RPMI7951 (cell line): ENCODE data around the gene KIF18B. TPM values are rescaled to one million over a fixed set of nuclear protein-coding genes. Genes with fewer than 3 reads are reported as not detected.

Experiments
- DNase-seq: peaks from one replicate; pipeline ENCODE4 v3.0.0-alpha.2; 2012; ENCODE audit warnings: low read depth
- total RNA-seq: library from RNA; depleted of rRNA; stranded (reverse); fragments of >200 nt; shearing (Covaris generic); gene quantifications from 2 replicates; pipeline ENCODE4 v1.2.3, GENCODE V29; 2014

The KIF18B gene
- total RNA-seq, 1 experiment from 2014 or later = 7.2 TPM

GRCh38 chr17:44905006-44906000 is 42.3 kb downstream of the KIF18B start:
- DNase-seq = no peak

- no peak for DNase-seq
These were observed 43.3 kb downstream of the KIF18B start for GRCh38 chr17:44904001-44904984.

DNA sequence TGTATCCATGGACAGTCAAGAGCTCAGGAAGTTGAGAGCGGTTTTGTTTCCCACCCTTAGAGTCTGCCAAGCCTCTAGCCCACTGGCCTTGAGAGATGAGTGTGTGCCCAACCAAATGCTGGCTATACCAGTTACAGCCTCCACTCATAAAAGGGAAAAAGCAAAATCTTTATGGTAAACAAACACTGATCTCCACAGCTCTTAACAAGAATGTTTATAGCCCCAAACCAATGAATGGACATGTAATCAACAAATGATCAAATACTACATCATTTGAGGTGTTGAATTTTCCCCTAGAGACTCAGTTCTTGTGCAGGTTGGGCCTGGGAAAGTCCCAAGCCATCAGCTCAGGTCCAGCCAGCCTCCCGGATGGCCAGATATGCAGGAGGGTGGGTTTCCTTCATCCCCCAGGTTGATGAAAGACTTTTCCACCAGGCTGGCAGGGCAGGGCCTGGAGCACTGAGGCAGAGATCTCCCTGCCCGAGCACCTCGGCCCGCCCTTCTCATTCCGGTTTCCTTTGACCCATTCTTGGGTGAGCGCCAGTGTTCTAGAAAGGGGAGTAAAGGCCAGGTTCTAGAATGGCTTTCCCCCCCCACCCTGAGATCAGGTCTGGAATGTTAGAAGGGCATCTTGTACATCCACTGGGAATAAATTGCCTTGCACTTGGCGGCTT is 44.4 kb downstream of the KIF18B start:
- no peak for DNase-seq

DNA sequence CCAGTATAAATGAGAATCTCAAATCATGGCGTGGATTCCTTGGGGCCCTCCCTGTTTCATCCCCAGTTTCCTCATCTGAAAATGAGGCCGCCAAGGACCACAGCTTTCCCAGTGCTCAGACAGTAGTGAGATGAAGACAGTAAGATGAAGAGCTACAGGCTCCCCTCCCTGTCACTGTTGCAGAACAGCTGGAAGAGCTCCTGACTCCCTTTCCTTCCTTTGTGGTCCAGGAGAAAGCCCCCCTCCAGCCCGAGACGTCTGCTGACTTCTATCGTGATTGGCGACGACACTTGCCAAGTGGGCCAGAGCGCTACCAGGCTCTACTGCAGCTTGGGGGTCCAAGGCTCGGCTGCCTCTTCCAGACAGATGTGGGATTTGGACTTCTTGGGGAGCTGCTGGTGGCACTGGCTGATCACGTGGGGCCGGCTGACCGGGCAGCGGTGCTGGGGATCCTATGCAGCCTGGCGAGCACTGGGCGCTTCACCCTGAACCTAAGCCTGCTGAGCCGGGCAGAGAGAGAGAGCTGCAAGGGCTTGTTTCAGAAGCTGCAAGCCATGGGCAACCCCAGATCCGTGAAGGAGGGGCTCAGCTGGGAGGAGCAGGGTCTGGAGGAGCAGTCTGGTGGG is 45.3 kb downstream of the KIF18B start:
- DNase-seq = no peak

- DNase-seq = peak; percentile 90
These were observed 46.1 kb downstream of the KIF18B start for GRCh38 chr17:44901411-44901921.

GRCh38 chr17:44900894-44901293 is 46.7 kb downstream of the KIF18B start:
- peak; percentile 90 for DNase-seq

DNA sequence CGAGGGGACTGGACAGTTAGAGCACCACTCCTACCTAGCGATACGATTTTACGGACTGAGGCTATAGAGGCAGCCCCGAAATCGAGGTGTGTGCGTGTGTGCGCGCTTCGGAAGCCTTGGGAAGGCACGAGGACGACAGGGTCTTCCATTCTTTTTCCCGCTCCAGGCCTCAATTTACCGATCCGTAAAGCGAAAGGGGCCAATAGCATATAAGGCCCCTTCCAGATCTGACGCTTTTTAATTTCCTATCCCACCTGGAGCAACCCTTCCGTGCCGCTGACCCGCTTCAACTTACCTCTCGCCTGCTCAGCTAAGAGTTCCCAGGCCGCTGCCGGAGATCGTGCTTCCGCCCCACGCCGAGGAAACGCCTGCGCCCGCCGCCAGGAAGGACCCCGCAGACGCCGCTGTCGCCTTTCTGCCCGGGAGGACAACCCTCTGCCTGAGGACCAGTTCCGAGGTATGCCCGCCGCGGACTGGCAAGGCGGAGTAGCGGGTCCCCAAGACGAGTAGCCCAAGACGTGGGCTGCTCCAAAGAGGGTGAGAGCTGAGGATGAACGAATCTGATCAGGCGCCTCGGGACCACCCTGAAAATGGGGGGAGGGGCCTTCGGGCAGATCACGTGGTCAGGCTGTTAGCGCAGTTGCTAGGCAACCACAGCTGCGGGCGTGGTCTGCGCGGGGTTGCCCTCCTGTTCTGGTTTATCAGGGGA is 48.3 kb downstream of the KIF18B start, which contains the start of gene EFTUD2:
EFTUD2 (minus strand) TSS at position 372 of the 709 bp plus-strand sequence. CDS start 4,924 bp downstream, outside the sequence.
- DNase-seq = peak; percentile 82

- peak; percentile 57 for DNase-seq
These were observed 48.9 kb downstream of the KIF18B start for GRCh38 chr17:44898768-44899073.

GRCh38 chr17:44894642-44895041 is 52.9 kb downstream of the KIF18B start:
- DNase-seq = no peak

- no peak for DNase-seq
These were observed 55.3 kb downstream of the KIF18B start for GRCh38 chr17:44892250-44892649.

DNA sequence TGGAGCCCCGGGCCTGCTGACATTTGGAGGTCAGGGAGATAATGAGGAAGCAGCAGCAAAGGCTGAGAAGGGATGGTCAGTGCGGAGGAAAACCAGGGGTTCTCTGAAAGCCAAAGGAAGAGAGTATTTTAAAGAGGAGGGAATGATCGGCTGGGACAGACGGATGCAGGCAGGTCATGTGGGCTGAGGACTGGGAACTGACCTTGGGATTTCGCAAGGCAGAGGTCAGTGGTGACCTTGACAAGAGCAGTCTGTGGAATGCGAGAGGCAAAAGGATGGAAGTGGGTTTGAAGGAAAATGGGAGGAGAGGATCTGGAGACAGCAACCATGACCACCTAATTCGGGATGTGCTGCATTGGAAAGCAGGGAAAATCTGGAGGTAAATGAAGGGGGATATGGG is 58.6 kb downstream of the KIF18B start:
- no peak for DNase-seq

GRCh38 chr17:44887971-44888954 is 59.3 kb downstream of the KIF18B start:
- DNase-seq = no peak

GRCh38 chr17:44887016-44887415 is 60.6 kb downstream of the KIF18B start:
- DNase-seq = no peak

DNA sequence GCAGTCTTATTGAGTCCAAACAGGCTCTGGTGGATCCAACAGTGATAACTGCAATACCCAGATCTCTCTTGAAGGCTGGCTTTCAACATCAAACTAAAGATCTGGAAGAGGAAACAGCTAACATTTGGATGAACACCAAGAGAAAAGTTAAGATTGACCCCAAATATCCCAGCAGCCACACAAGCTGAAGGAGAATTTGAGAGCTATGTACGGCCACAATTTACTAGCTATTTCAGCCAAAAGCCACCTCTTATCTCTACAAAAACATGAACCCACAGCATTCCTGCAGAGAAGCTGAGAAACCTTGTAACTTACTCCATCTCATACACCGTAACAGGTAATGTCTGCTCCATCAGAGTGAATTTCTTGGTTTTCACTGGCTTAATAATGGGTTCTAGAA is 62.6 kb downstream of the KIF18B start:
- no peak for DNase-seq

DNA sequence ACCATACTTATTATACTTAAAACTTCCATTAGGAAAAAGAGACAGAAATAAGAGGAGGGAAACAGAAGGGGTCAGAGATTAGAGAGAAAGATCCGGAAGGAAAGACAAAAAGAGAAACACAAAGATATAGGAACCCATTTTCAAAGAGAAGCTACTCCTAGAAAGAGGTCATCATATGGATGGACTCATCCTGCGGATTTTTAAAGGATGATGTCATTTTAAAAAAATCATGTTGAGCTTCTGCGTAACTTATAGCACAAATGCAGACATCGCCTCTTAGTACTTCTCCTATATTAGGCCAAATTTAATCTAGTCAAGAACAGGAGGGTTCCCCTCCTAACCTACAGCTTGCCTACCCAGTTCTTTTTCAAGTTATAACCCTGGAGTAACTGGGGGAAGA is 66.4 kb downstream of the KIF18B start:
- DNase-seq = no peak

DNA sequence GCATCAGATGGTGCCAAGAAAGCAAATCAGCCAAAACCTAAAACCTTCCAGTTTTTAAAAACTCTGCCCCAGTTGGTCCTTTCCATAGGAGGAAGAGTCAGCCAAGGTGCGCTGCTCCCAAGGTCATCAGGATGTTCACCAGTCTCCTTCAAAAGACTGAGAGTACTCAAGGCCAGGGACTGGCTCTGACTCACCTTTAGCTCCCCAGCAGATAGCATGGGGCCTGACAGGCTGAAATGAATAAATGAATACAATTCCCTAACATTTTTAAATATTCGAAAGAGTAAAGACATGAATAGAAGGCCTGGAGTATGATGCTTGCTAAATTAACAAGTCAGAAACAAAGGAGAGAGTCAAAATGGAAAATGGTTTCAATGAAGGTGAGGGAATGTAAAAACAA is 67.5 kb downstream of the KIF18B start:
- DNase-seq = no peak

- no peak for DNase-seq
These were observed 68.2 kb downstream of the KIF18B start for GRCh38 chr17:44879376-44879775.

DNA sequence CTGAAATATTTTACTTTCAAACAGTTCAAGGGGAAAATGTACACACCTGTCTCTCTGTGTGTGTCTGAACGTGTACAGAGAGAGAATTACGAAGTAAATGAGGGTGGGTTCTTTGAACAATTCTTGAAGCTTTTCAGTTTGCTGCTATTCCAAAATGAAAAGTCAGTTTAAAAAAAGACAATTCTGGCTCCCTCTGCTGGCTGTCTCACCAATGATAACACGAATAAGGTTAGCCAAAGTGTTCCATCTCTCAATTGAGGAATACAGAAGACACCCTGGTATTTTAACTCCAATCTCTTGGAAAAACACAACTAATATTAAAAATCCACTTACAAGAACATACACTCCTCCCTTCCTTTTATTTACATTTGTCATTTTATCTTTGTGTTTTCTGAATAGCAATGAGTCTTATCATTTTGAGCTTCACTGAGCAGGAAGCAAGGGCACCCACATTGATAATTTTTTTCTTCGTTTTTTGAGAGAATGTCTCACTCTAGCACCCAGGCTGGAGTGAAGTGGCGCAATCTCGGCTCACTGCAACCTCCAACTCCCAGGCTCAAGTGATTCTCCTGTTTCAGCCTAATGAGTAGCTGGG is 68.8 kb downstream of the KIF18B start:
- DNase-seq = peak; percentile 44

GRCh38 chr17:44877121-44877520 is 70.5 kb downstream of the KIF18B start:
- DNase-seq = no peak
